IPS DF 19.7 (cell line): Measurements from ENCODE around the gene CHMP6.
"Not testable (repeated sequence)": the region's sequence is repeated elsewhere in the genome, so short reads cannot be mapped to it uniquely, and the experiment has no call there.

Experiments
- DNase-seq: peaks from one replicate; pipeline ENCODE4 v3.0.0-alpha.2; 2013; ENCODE audit warnings: low read depth, low spot score

CHMP6 gene

GRCh38 chr17:81029859-81030258 lies 38.2 kb downstream of the CHMP6 start:
- no peak for DNase-seq

- not testable (repeated sequence) for DNase-seq
Observed at GRCh38 chr17:81030312-81030711, 38.7 kb downstream of the CHMP6 start.

GRCh38 chr17:81030741-81031565 lies 39.3 kb downstream of the CHMP6 start:
- DNase-seq, result no peak

GRCh38 chr17:81031566-81032550 lies 40.2 kb downstream of the CHMP6 start:
- no peak for DNase-seq

- DNase-seq, result no peak
Observed at GRCh38 chr17:81032641-81033480, 41.2 kb downstream of the CHMP6 start.

- DNase-seq, result no peak
Observed at GRCh38 chr17:81033535-81034167, 42.0 kb downstream of the CHMP6 start.

GRCh38 chr17:81034168-81034777 lies 42.6 kb downstream of the CHMP6 start:
- DNase-seq, result no peak

- DNase-seq, result no peak
Observed at GRCh38 chr17:81034779-81035520, 43.3 kb downstream of the CHMP6 start, which contains the start of gene BAIAP2. Gene BAIAP2, plus strand, starts transcription at chr17:81035151. Its CDS starts 104 bp downstream, at chr17:81035255.

GRCh38 chr17:81035521-81036196 lies 44.0 kb downstream of the CHMP6 start:
- DNase-seq, result no peak

- no peak for DNase-seq
Observed at GRCh38 chr17:81036197-81036941, 44.7 kb downstream of the CHMP6 start.

GRCh38 chr17:81037026-81037797 lies 45.6 kb downstream of the CHMP6 start:
- DNase-seq, result no peak

GRCh38 chr17:81037798-81038733 lies 46.4 kb downstream of the CHMP6 start:
- DNase-seq, result no peak

- DNase-seq, result no peak
Observed at GRCh38 chr17:81039096-81039495, 47.5 kb downstream of the CHMP6 start.

- no peak for DNase-seq
Observed at GRCh38 chr17:81039854-81040758, 48.5 kb downstream of the CHMP6 start.

- no peak for DNase-seq
Observed at GRCh38 chr17:81040791-81041337, 49.2 kb downstream of the CHMP6 start.
